Thyroid gland (tissue), 4 donors: ENCODE data around the gene SMARCA4.

ENCODE experiments used
- CTCF ChIP-seq, 6 experiments: fragments of 200-600 bp in 3 of 6; fragments of 450-650 bp in 3 of 6; sonication (generic) in 3 of 6; IDR thresholded peaks; one replicate each; pipeline ENCODE4 v1.5.1; 2016 to 2019; ENCODE audit warnings: antibody characterized with exemption in 6 of 6, mild to moderate bottlenecking in 2 of 6, inconsistent platforms in 1 of 6, moderate library complexity in 1 of 6
- POLR2A ChIP-seq, 2 donors: fragments of 450-650 bp; IDR thresholded peaks; one replicate each; pipeline ENCODE4 v1.6.1; 2017; ENCODE audit warnings: antibody characterized with exemption in 2 of 2, mild to moderate bottlenecking in 2 of 2, moderate library complexity in 1 of 2

DNA sequence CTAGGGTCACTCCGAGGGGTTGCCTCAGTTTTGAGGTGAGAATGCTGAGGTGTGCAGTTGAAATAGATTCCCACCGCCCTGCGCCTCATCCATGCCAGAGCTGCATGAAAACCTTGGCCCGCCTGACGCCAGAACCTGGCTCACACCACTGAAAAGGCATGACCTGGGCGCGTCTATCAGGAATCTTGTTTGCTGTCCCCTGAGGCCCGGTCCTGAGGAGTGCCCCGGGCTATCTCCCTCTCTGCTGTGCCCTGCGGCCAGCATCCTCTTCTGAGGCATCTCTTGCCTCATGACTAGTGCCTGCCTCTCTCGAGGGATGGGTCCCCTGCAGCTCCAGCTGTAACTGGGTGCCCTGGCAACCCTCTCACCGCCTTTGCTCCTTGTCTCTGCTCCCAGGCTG, 28.1 kb downstream of the SMARCA4 start:
- no peak for TF ChIP-seq CTCF (IDR thresholded peaks at IDR 0.05)
- no peak for TF ChIP-seq POLR2A (IDR thresholded peaks at IDR 0.05)
